Endothelial cell of umbilical vein (primary cell): ENCODE results near the gene TECTB. TPM values are rescaled to one million over a fixed set of nuclear protein-coding genes. Genes with fewer than 3 reads are reported as not detected.

Experiments
- BruUV-seq: library from RNA; stranded (reverse); fragments of 400-500 nt; replicated peaks from 2 replicates; lab custom pipeline; 2021; lab: Mats Ljungman, UMichigan
- CTCF ChIA-PET: fragments of 300-600, 350-600 bp; sonication (Branson Sonifier 250); formaldehyde crosslinking; loops from one replicate; lab custom pipeline; 2021; ENCODE audit warnings: antibody characterized with exemption, inconsistent platforms; lab: Charles Lee
- POLR2A ChIA-PET: fragments of 300-600, 350-600 bp; sonication (Branson Sonifier 250); formaldehyde crosslinking; loops from one replicate; lab custom pipeline; 2021; ENCODE audit warnings: antibody characterized with exemption, inconsistent platforms; lab: Charles Lee
- DNase-seq: peaks from one replicate; pipeline ENCODE4 v3.0.0-alpha.2; 2011; ENCODE audit warnings: low read depth, low spot score
- FAIRE-seq: peaks from 2 replicates; lab custom pipeline; 2011; peaks lifted over from hg19 to GRCh38; lab: Jason Lieb, UNC
- H2AFZ ChIP-seq: 2 replicates; pipeline ENCODE4 v1.6.0; 2012; ENCODE audit warnings: low read depth, low read length, control low read depth, inconsistent platforms
- H3K27ac ChIP-seq: 2 replicates; pipeline ENCODE4 v1.5.1; 2011; ENCODE audit warnings: low read depth, mild to moderate bottlenecking, control low read depth, low read length, moderate library complexity; ENCODE audit not compliant: insufficient read depth
- H3K27me3 ChIP-seq, 2 experiments: 2 replicates each; pipeline versions ENCODE4 v1.6.0 to v1.6.1; 2011; ENCODE audit warnings: low read length in 2 of 2, mixed read lengths in 1 of 2; ENCODE audit not compliant: control insufficient read depth in 2 of 2, insufficient read depth in 2 of 2
- H3K36me3 ChIP-seq, 2 experiments: 2 replicates in 1 of 2; 3 replicates in 1 of 2; pipeline ENCODE4 v1.5.1; 2011; ENCODE audit warnings: low read length in 2 of 2, mild to moderate bottlenecking in 1 of 2, moderate library complexity in 1 of 2; ENCODE audit not compliant: control insufficient read depth in 2 of 2, insufficient read depth in 2 of 2; ENCODE audit errors: extremely low read depth in 1 of 2
- H3K4me1 ChIP-seq: 3 replicates; pipeline ENCODE4 v1.5.1; 2011; ENCODE audit warnings: mild to moderate bottlenecking, low read length; ENCODE audit not compliant: control insufficient read depth, insufficient read depth; ENCODE audit errors: extremely low read depth
- H3K4me2 ChIP-seq: 2 replicates; pipeline ENCODE4 v1.6.1; 2011; ENCODE audit warnings: low read length, control low read depth, mixed read lengths; ENCODE audit not compliant: insufficient read depth
- H3K4me3 ChIP-seq, 3 experiments: fragments of 200-600 bp in 1 of 3; sonication (generic), shearing (Covaris generic) in 1 of 3; replicated peaks in 1 of 3; 2 replicates each; pipeline ENCODE4 v1.5.1; 2011 to 2016; ENCODE audit warnings: control low read depth in 3 of 3, low read length in 3 of 3, mild to moderate bottlenecking in 2 of 3, inconsistent platforms in 1 of 3, low read depth in 1 of 3, moderate library complexity in 1 of 3; ENCODE audit not compliant: insufficient read depth in 1 of 3
- H3K79me2 ChIP-seq: 2 replicates; pipeline ENCODE4 v1.6.0; 2012; ENCODE audit warnings: low read length, inconsistent platforms; ENCODE audit not compliant: control insufficient read depth, insufficient read depth
- H3K9ac ChIP-seq: replicated peaks from 2 replicates; pipeline ENCODE3; 2011; ENCODE audit warnings: low read length, control low read depth; ENCODE audit not compliant: insufficient read depth; ENCODE audit errors: extremely low read depth
- H3K9me1 ChIP-seq: replicated peaks from 3 replicates; pipeline ENCODE4 v1.6.0; 2011; ENCODE audit warnings: mild to moderate bottlenecking, low read length; ENCODE audit not compliant: control insufficient read depth, insufficient read depth; ENCODE audit errors: extremely low read depth
- H3K9me3 ChIP-seq: replicated peaks from 2 replicates; pipeline ENCODE4 v1.5.1; 2012; ENCODE audit warnings: low read length, inconsistent platforms; ENCODE audit not compliant: control insufficient read depth, insufficient read depth
- H4K20me1 ChIP-seq: replicated peaks from 2 replicates; pipeline ENCODE3; 2011; ENCODE audit warnings: mild to moderate bottlenecking, low read length; ENCODE audit not compliant: control insufficient read depth, insufficient read depth; ENCODE audit errors: extremely low read depth
- CTCF ChIP-seq, 2 donors: IDR thresholded peaks; 1 replicate in 1 of 2; 2 replicates in 1 of 2; pipeline ENCODE4 v1.5.1; 2011; ENCODE audit warnings: low read length in 2 of 2, mild to moderate bottlenecking in 2 of 2, moderate library complexity in 2 of 2, control low read depth in 1 of 2, inconsistent platforms in 1 of 2, low read depth in 1 of 2; ENCODE audit not compliant: insufficient read depth in 1 of 2; ENCODE audit errors: extremely low read depth in 1 of 2
- EZH2 ChIP-seq: IDR thresholded peaks from 2 replicates; pipeline ENCODE4 v1.6.1; 2012; ENCODE audit warnings: borderline replicate concordance, low read depth, mild to moderate bottlenecking, moderate library complexity, low read length, inconsistent platforms; ENCODE audit not compliant: severe bottlenecking
- FOS ChIP-seq: IDR thresholded peaks from 2 replicates; pipeline ENCODE4 v1.6.1; 2011; ENCODE audit warnings: mild to moderate bottlenecking, low read length, moderate library complexity, borderline replicate concordance; ENCODE audit not compliant: insufficient read depth
- GATA2 ChIP-seq: IDR thresholded peaks from 2 replicates; pipeline ENCODE4 v1.7.0; 2011; ENCODE audit warnings: low read depth, mild to moderate bottlenecking, moderate library complexity, mixed read lengths, low read length; ENCODE audit not compliant: insufficient read length, insufficient read depth
- JUN ChIP-seq: IDR thresholded peaks from 2 replicates; pipeline ENCODE4 v1.6.1; 2011; ENCODE audit warnings: borderline replicate concordance, low read depth; ENCODE audit not compliant: insufficient read length, insufficient read depth
- MYC ChIP-seq: IDR thresholded peaks from one replicate; pipeline ENCODE4 v1.6.1; 2011; ENCODE audit warnings: mild to moderate bottlenecking, low read depth, low read length
- POLR2A ChIP-seq: IDR thresholded peaks from 2 replicates; pipeline ENCODE4 v1.6.1; 2012; ENCODE audit warnings: low read depth, mild to moderate bottlenecking, control low read depth, low read length
- POLR2AphosphoS5 ChIP-seq: IDR thresholded peaks from 2 replicates; pipeline ENCODE4 v1.6.1; 2012; ENCODE audit warnings: low read depth, mild to moderate bottlenecking, control low read depth, low read length, moderate library complexity; ENCODE audit not compliant: insufficient read depth
- dilution Hi-C: fragments of 300-500 bp; cut with MboI; formaldehyde crosslinking; loops from one replicate; pipeline ENCODE4 v1.15.0; 2019; ENCODE audit warnings: low sequenced_read_pairs; ENCODE audit not compliant: extremely low pct_ligation_motif_present
- intact Hi-C: fragments of 100-400 bp; cut with micrococcal nuclease; formaldehyde crosslinking; loops from one replicate; pipeline ENCODE4 v1.10.0; 2022
- polyA plus RNA-seq, 4 experiments: library from polyadenylated mRNA; depleted of rRNA in 3 of 4; stranded (reverse) in 3 of 4; unstranded in 1 of 4; fragments of >200 nt; gene quantifications; 2 replicates each; pipeline versions ENCODE4 v1.2.1 to v1.2.3, GENCODE V29; 2011 to 2012; ENCODE audit warnings: missing spikeins in 1 of 4
- total RNA-seq: library from RNA; stranded (reverse); gene quantifications from 2 replicates; pipeline ENCODE4 v1.2.3, GENCODE V29; 2021
- TF ChIP-seq, protein P1 (sequence below): IDR thresholded peaks from 2 replicates; pipeline ENCODE4 v1.6.1; 2011; ENCODE audit not compliant: insufficient read depth, insufficient read length

Gene TECTB
- total and polyA plus RNA-seq, 2 donors (not counting 3 experiments of a cell fraction or from before 2014, with no cell fraction given): not detected

GRCh38 chr10:112278871-112279270, 4.3 kb upstream of the TECTB start:
- no peaks in the 10 kb centered on the region for H4K20me1 ChIP-seq
- H3K79me2 ChIP-seq: no peaks in the 10 kb centered on the region
- DNase-seq (no peak), FAIRE-seq (no peak)
- H3K9ac ChIP-seq: no peak overlapping the region
- no peak overlapping the region for H3K27ac ChIP-seq
- BruUV-seq: no TSS peak
- no peak overlapping the region for H3K4me3 ChIP-seq
- CTCF ChIA-PET: no interaction called here
- intact Hi-C loops: no loop called here
- no peaks in the 10 kb centered on the region for H3K27me3 ChIP-seq
- POLR2A ChIA-PET: no interaction called here
- no peaks in the 10 kb centered on the region for H3K9me1 ChIP-seq
- TF ChIP-seq POLR2AphosphoS5: no peak
- TF ChIP-seq FOS: no peak
- TF ChIP-seq EZH2: no peak
- TF ChIP-seq, protein P1, sequence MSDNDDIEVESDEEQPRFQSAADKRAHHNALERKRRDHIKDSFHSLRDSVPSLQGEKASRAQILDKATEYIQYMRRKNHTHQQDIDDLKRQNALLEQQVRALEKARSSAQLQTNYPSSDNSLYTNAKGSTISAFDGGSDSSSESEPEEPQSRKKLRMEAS: no peak
- TF ChIP-seq JUN: no peak
- TF ChIP-seq CTCF (IDR thresholded peaks at IDR 0.05; ENCODE audit: extremely low read depth in 1 of 2, insufficient read depth in 1 of 2, low read depth in 1 of 2, low read length in 2 of 2): no peak
- no peak for TF ChIP-seq MYC
- TF ChIP-seq GATA2: no peak
- no peak for TF ChIP-seq POLR2A
- H3K4me1 ChIP-seq: no peaks in the 10 kb centered on the region
- dilution Hi-C loops: no loop called here
- H3K36me3 ChIP-seq: no peaks in the 10 kb centered on the region
- H3K4me2 ChIP-seq: no peak overlapping the region
- H2AFZ ChIP-seq: no peak overlapping the region
- no peaks in the 10 kb centered on the region for H3K9me3 ChIP-seq
